Activated naive CD4-positive, alpha-beta T cell treated with anti-CD3 and anti-CD28 coated beads for 36 hours (primary cell): Measurements from ENCODE around the gene ZC3H18. TPM values are rescaled to one million over a fixed set of nuclear protein-coding genes. Genes with fewer than 3 reads are reported as not detected.

Experiments used
- CTCF ChIA-PET: fragments of 350-600 bp; sonication (Branson Sonifier 250); formaldehyde crosslinking; loops from one replicate; lab custom pipeline; 2021; ENCODE audit warnings: antibody characterized with exemption; lab: Charles Lee
- DNase-seq: peaks from one replicate; pipeline ENCODE4 v3.0.0-alpha.2; 2020
- H3K27ac Mint-ChIP-seq: one replicate; pipeline ENCODE4 v1.8.0; 2021; ENCODE audit warnings: mild to moderate bottlenecking, mixed read lengths
- H3K27me3 Mint-ChIP-seq: one replicate; pipeline ENCODE4 v1.8.0; 2021; ENCODE audit warnings: low read depth, mixed read lengths
- H3K36me3 Mint-ChIP-seq: one replicate; pipeline ENCODE4 v1.8.0; 2021; ENCODE audit warnings: low read depth, mixed read lengths
- H3K4me1 Mint-ChIP-seq: one replicate; pipeline ENCODE4 v1.8.0; 2021; ENCODE audit warnings: low read depth, mixed read lengths
- H3K4me3 Mint-ChIP-seq: one replicate; pipeline ENCODE4 v1.8.0; 2021; ENCODE audit warnings: mild to moderate bottlenecking, moderate library complexity, mixed read lengths
- H3K9me3 Mint-ChIP-seq: one replicate; pipeline ENCODE4 v1.8.0; 2021; ENCODE audit warnings: mixed read lengths
- intact Hi-C: fragments of 100-400 bp; cut with micrococcal nuclease; formaldehyde crosslinking; loops from one replicate; pipeline ENCODE4 v1.15.1; 2023
- total RNA-seq, 2 experiments: library from RNA; stranded (reverse); gene quantifications; one replicate each; pipeline ENCODE4 v1.2.3, GENCODE V29; 2021

Gene ZC3H18
- total RNA-seq, 2 experiments from 2014 or later: 55.8 to 58.5 TPM

- Mint-ChIP-seq H3K27ac (no peak overlapping the region), H3K4me3 (peak overlapping the region; percentile 69), H3K9me3 (no peaks in the 10 kb centered on the region), H3K36me3 (peaks cover 4% of the 10 kb centered on the region), H3K27me3 (no peaks in the 10 kb centered on the region), H3K4me1 (peaks cover 8% of the 10 kb centered on the region)
- CTCF ChIA-PET: interaction anchor here (1.4 kb wide), 1 partner anchor 96 kb away, joined by 3 read pairs; no protein-coding TSS in a partner anchor
- intact Hi-C loops: no loop called here
- DNase-seq: no peak
Observed at GRCh38 chr16:88535191-88535856, 34.9 kb upstream of the ZC3H18 start.

GRCh38 chr16:88535857-88536222 lies 34.4 kb upstream of the ZC3H18 start:
- peaks cover 4% of the 10 kb centered on the region for H3K36me3 Mint-ChIP-seq
- H3K4me3 Mint-ChIP-seq: peak overlapping the region; percentile 32
- CTCF ChIA-PET: interaction anchor here (1.4 kb wide), 1 partner anchor 97 kb away, joined by 3 read pairs; no protein-coding TSS in a partner anchor
- H3K4me1 Mint-ChIP-seq: peaks cover 8% of the 10 kb centered on the region
- H3K9me3 Mint-ChIP-seq: no peaks in the 10 kb centered on the region
- H3K27ac Mint-ChIP-seq: no peak overlapping the region
- intact Hi-C loops: no loop called here
- no peaks in the 10 kb centered on the region for H3K27me3 Mint-ChIP-seq
- no peak for DNase-seq

GRCh38 chr16:88536510-88536909 lies 33.7 kb upstream of the ZC3H18 start:
- CTCF ChIA-PET: interaction anchor here (1.4 kb wide), 1 partner anchor 97 kb away, joined by 3 read pairs; no protein-coding TSS in a partner anchor
- peaks cover 4% of the 10 kb centered on the region for H3K36me3 Mint-ChIP-seq
- intact Hi-C loops: no loop called here
- H3K4me3 Mint-ChIP-seq: no peak overlapping the region
- H3K9me3 Mint-ChIP-seq: no peaks in the 10 kb centered on the region
- no peaks in the 10 kb centered on the region for H3K27me3 Mint-ChIP-seq
- no peak overlapping the region for H3K27ac Mint-ChIP-seq
- no peak for DNase-seq
- peaks cover 8% of the 10 kb centered on the region for H3K4me1 Mint-ChIP-seq

GRCh38 chr16:88536971-88537751 lies 33.0 kb upstream of the ZC3H18 start:
- CTCF ChIA-PET: interaction anchor here (1.4 kb wide), 1 partner anchor 98 kb away, joined by 3 read pairs; no protein-coding TSS in a partner anchor
- DNase-seq: no peak
- Mint-ChIP-seq H3K36me3 (peaks cover 3% of the 10 kb centered on the region), H3K27ac (no peak overlapping the region), H3K27me3 (no peaks in the 10 kb centered on the region), H3K4me1 (peaks cover 8% of the 10 kb centered on the region), H3K4me3 (no peak overlapping the region), H3K9me3 (no peaks in the 10 kb centered on the region)
- intact Hi-C loops: no loop called here

GRCh38 chr16:88537859-88538258 lies 32.3 kb upstream of the ZC3H18 start:
- H3K4me1 Mint-ChIP-seq: peaks cover 8% of the 10 kb centered on the region
- peaks cover 3% of the 10 kb centered on the region for H3K36me3 Mint-ChIP-seq
- H3K4me3 Mint-ChIP-seq: no peak overlapping the region
- H3K27ac Mint-ChIP-seq: no peak overlapping the region
- DNase-seq: no peak
- CTCF ChIA-PET: interaction anchor here (2.8 kb wide), 1 partner anchor 23 kb away, joined by 10 read pairs; no protein-coding TSS in a partner anchor
- H3K27me3 Mint-ChIP-seq: no peaks in the 10 kb centered on the region
- H3K9me3 Mint-ChIP-seq: peaks cover 3% of the 10 kb centered on the region
- intact Hi-C loops: no loop called here

- CTCF ChIA-PET: interaction anchor here (2.8 kb wide), 1 partner anchor 22 kb away, joined by 10 read pairs; no protein-coding TSS in a partner anchor
- peaks cover 10% of the 10 kb centered on the region for H3K9me3 Mint-ChIP-seq
- H3K36me3 Mint-ChIP-seq: peaks cover 7% of the 10 kb centered on the region
- H3K27ac Mint-ChIP-seq: no peak overlapping the region
- DNase-seq: no peak
- H3K4me1 Mint-ChIP-seq: peaks cover 8% of the 10 kb centered on the region
- no peaks in the 10 kb centered on the region for H3K27me3 Mint-ChIP-seq
- no peak overlapping the region for H3K4me3 Mint-ChIP-seq
- intact Hi-C loops: no loop called here
Observed at GRCh38 chr16:88538366-88539060, 31.7 kb upstream of the ZC3H18 start.

GRCh38 chr16:88539261-88539651 lies 30.9 kb upstream of the ZC3H18 start:
- DNase-seq: no peak
- H3K4me3 Mint-ChIP-seq: no peak overlapping the region
- peaks cover 13% of the 10 kb centered on the region for H3K9me3 Mint-ChIP-seq
- H3K27me3 Mint-ChIP-seq: no peaks in the 10 kb centered on the region
- H3K4me1 Mint-ChIP-seq: peaks cover 8% of the 10 kb centered on the region
- intact Hi-C loops: no loop called here
- H3K27ac Mint-ChIP-seq: no peak overlapping the region
- peaks cover 9% of the 10 kb centered on the region for H3K36me3 Mint-ChIP-seq
- CTCF ChIA-PET: interaction anchor here (1.6 to 2.8 kb wide), 2 partner anchors 22 to 23 kb away, joined by 4 to 10 read pairs; no protein-coding TSS in a partner anchor

GRCh38 chr16:88539652-88540345 lies 30.4 kb upstream of the ZC3H18 start:
- DNase-seq: no peak
- H3K9me3 Mint-ChIP-seq: peaks cover 13% of the 10 kb centered on the region
- CTCF ChIA-PET: interaction anchor here (1.6 to 2.8 kb wide), 2 partner anchors 21 to 23 kb away, joined by 4 to 10 read pairs; no protein-coding TSS in a partner anchor
- H3K27me3 Mint-ChIP-seq: no peaks in the 10 kb centered on the region
- H3K27ac Mint-ChIP-seq: no peak overlapping the region
- H3K4me3 Mint-ChIP-seq: no peak overlapping the region
- intact Hi-C loops: no loop called here
- peaks cover 8% of the 10 kb centered on the region for H3K4me1 Mint-ChIP-seq
- H3K36me3 Mint-ChIP-seq: peaks cover 9% of the 10 kb centered on the region

- Mint-ChIP-seq H3K27me3 (no peaks in the 10 kb centered on the region), H3K27ac (no peak overlapping the region), H3K36me3 (peaks cover 9% of the 10 kb centered on the region), H3K4me1 (peaks cover 3% of the 10 kb centered on the region), H3K9me3 (peaks cover 13% of the 10 kb centered on the region), H3K4me3 (no peak overlapping the region)
- intact Hi-C loops: no loop called here
- CTCF ChIA-PET: interaction anchor here (1.6 to 2.8 kb wide), 2 partner anchors 20 to 22 kb away, joined by 4 to 10 read pairs; no protein-coding TSS in a partner anchor
- no peak for DNase-seq
Observed at GRCh38 chr16:88540346-88540977, 29.7 kb upstream of the ZC3H18 start.

GRCh38 chr16:88541831-88542616 lies 28.2 kb upstream of the ZC3H18 start:
- H3K27me3 Mint-ChIP-seq: no peaks in the 10 kb centered on the region
- H3K9me3 Mint-ChIP-seq: peaks cover 13% of the 10 kb centered on the region
- peaks cover 7% of the 10 kb centered on the region for H3K36me3 Mint-ChIP-seq
- H3K4me3 Mint-ChIP-seq: no peak overlapping the region
- intact Hi-C loops: no loop called here
- no peak for DNase-seq
- CTCF ChIA-PET: no interaction called here
- H3K27ac Mint-ChIP-seq: no peak overlapping the region
- no peaks in the 10 kb centered on the region for H3K4me1 Mint-ChIP-seq
